ENCODE measurements around the gene FILIP1L. TPM values are rescaled to one million over a fixed set of nuclear protein-coding genes. Genes with fewer than 3 reads are reported as not detected.

FILIP1L gene
- polyA plus RNA-seq, 1 of the 3 experiments (the other 2 are of a cell fraction): 26.8 TPM

DNA sequence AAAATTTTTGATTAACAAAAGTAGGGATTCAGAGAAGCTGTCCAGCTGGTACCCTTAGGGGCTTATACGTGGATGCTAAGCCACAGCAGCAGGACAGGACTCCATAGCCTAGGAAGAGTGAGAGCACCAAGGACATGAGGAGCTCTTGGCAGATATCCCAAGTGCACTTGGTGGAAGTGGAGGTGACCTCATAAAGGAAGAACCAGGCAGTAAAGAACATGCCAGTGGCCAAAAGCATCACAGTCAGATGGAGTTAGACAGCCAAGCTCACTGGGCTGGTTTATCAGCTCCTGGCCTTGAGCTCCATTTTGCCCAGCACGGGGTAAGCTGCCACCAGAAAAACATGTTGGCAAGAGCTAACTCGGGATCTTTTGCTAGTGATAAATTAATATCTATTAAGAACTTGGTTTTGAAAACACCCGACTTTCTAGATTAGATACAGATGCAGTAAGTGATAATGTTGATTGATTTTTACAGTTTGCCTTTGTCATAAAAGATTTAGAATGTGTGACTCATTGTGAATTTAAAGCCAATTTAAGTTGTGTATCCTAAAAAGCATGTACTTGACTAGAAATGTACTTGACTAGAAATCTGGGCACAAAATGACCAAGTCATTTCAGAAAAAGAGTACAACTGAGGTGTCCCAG, 188.6 kb downstream of the FILIP1L start (continued):
- TF ChIP-seq EP300 (IDR thresholded peaks at IDR 0.05; ENCODE audit: borderline replicate concordance in 1 of 2, low read depth in 1 of 2, low read length in 1 of 2) (peak in 1 of 2 experiments; percentile 33; a peak in 1 of 4 replicates), SMC3 (IDR thresholded peaks at IDR 0.05; ENCODE audit: low read depth, low read length) (no peak), FOXM1 (IDR thresholded peaks at IDR 0.05; ENCODE audit: low read depth) (no peak), TEAD4 (IDR thresholded peaks at IDR 0.05; ENCODE audit: borderline replicate concordance, insufficient read depth) (no peak), GATA2 (CRISPR knock-in tag; IDR thresholded peaks at IDR 0.05) (no peak), YY1 (IDR thresholded peaks at IDR 0.05; ENCODE audit: low read depth) (peak; percentile 49; the same call in 1 of the 2 replicates), GABPA (IDR thresholded peaks at IDR 0.05; ENCODE audit: low read depth) (no peak), NFIC (IDR thresholded peaks at IDR 0.05; ENCODE audit: borderline replicate concordance) (peak; percentile 71), FOXJ3 (CRISPR knock-in tag; IDR thresholded peaks at IDR 0.05) (no peak), SIN3A (IDR thresholded peaks at IDR 0.05; ENCODE audit: borderline replicate concordance, low read depth, low read length) (no peak), CHD2 (IDR thresholded peaks at IDR 0.05; ENCODE audit: low read length, partially characterized antibody) (no peak), RXRA (IDR thresholded peaks at IDR 0.05; ENCODE audit: borderline replicate concordance, low read depth) (0 out of 2 replicates have a peak, but pooled peaks have one; percentile 29), RCOR1 (IDR thresholded peaks at IDR 0.05; ENCODE audit: low read length) (no peak), RAD21 (IDR thresholded peaks at IDR 0.05; ENCODE audit: low read length) (no peak), RFX5 (IDR thresholded peaks at IDR 0.05; ENCODE audit: low read length) (no peak), TCF12 (IDR thresholded peaks at IDR 0.05) (peak; percentile 63), JUND (IDR thresholded peaks at IDR 0.05) (peak; percentile 2), ELF1 (IDR thresholded peaks at IDR 0.05) (no peak)
- TF ChIP-seq, protein P1, sequence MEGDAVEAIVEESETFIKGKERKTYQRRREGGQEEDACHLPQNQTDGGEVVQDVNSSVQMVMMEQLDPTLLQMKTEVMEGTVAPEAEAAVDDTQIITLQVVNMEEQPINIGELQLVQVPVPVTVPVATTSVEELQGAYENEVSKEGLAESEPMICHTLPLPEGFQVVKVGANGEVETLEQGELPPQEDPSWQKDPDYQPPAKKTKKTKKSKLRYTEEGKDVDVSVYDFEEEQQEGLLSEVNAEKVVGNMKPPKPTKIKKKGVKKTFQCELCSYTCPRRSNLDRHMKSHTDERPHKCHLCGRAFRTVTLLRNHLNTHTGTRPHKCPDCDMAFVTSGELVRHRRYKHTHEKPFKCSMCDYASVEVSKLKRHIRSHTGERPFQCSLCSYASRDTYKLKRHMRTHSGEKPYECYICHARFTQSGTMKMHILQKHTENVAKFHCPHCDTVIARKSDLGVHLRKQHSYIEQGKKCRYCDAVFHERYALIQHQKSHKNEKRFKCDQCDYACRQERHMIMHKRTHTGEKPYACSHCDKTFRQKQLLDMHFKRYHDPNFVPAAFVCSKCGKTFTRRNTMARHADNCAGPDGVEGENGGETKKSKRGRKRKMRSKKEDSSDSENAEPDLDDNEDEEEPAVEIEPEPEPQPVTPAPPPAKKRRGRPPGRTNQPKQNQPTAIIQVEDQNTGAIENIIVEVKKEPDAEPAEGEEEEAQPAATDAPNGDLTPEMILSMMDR (IDR thresholded peaks at IDR 0.05): no peak
- TF ChIP-seq, protein P2, sequence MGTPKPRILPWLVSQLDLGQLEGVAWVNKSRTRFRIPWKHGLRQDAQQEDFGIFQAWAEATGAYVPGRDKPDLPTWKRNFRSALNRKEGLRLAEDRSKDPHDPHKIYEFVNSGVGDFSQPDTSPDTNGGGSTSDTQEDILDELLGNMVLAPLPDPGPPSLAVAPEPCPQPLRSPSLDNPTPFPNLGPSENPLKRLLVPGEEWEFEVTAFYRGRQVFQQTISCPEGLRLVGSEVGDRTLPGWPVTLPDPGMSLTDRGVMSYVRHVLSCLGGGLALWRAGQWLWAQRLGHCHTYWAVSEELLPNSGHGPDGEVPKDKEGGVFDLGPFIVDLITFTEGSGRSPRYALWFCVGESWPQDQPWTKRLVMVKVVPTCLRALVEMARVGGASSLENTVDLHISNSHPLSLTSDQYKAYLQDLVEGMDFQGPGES (IDR thresholded peaks at IDR 0.05; ENCODE audit: low read depth, low read length): no peak
- TF ChIP-seq, protein P3, sequence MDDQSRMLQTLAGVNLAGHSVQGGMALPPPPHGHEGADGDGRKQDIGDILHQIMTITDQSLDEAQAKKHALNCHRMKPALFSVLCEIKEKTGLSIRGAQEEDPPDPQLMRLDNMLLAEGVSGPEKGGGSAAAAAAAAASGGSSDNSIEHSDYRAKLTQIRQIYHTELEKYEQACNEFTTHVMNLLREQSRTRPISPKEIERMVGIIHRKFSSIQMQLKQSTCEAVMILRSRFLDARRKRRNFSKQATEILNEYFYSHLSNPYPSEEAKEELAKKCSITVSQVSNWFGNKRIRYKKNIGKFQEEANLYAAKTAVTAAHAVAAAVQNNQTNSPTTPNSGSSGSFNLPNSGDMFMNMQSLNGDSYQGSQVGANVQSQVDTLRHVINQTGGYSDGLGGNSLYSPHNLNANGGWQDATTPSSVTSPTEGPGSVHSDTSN (IDR thresholded peaks at IDR 0.05): peak; percentile 61
- TF ChIP-seq, protein P4, sequence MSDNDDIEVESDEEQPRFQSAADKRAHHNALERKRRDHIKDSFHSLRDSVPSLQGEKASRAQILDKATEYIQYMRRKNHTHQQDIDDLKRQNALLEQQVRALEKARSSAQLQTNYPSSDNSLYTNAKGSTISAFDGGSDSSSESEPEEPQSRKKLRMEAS (IDR thresholded peaks at IDR 0.05; ENCODE audit: low read depth): peak; percentile 51
- TF ChIP-seq, protein P5, sequence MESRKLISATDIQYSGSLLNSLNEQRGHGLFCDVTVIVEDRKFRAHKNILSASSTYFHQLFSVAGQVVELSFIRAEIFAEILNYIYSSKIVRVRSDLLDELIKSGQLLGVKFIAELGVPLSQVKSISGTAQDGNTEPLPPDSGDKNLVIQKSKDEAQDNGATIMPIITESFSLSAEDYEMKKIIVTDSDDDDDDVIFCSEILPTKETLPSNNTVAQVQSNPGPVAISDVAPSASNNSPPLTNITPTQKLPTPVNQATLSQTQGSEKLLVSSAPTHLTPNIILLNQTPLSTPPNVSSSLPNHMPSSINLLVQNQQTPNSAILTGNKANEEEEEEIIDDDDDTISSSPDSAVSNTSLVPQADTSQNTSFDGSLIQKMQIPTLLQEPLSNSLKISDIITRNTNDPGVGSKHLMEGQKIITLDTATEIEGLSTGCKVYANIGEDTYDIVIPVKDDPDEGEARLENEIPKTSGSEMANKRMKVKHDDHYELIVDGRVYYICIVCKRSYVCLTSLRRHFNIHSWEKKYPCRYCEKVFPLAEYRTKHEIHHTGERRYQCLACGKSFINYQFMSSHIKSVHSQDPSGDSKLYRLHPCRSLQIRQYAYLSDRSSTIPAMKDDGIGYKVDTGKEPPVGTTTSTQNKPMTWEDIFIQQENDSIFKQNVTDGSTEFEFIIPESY (IDR thresholded peaks at IDR 0.05; ENCODE audit: borderline replicate concordance, low read depth): peak; percentile 17; the same call in 1 of the 2 replicates

Data from SK-N-SH (cell line).